D721Med (cell line): Measurements from ENCODE around the gene GPC6.
A peak's percentile ranks its signal among the peaks of the same experiment; 100 is the strongest.

Experiments used
- DNase-seq: peaks from one replicate; pipeline ENCODE4 v3.0.0; 2011; ENCODE audit warnings: low spot score; ENCODE audit not compliant: insufficient read length
- FAIRE-seq: peaks from 2 replicates; lab custom pipeline; 2011; peaks lifted over from hg19 to GRCh38; lab: Jason Lieb, UNC
- TF ChIP-seq, protein P1 (sequence below): IDR thresholded peaks from 2 replicates; pipeline ENCODE4 v1.5.1; 2012; ENCODE audit warnings: mild to moderate bottlenecking, control low read depth; ENCODE audit not compliant: insufficient read depth; ENCODE audit errors: missing control alignments

The GPC6 gene

DNA sequence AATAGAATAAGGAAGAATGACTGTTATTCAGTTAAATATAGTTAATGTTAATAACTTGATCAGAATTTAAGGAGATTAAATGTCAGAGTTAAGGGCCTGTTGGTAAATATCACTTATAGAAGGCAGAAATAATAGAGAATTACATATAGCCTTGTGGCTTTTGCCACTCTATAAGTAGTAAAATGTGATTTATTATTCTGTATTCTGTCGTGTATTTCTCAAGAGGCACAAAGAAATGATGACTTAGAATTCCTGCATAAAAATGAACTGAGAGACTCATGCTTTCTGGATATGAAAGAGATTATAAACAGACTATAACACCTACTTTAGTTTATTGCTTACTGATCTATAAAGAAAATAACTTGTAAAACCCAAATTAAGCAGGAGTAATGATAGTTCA lies 40.1 kb downstream of the GPC6 start:
- peak; percentile 48 for FAIRE-seq
- DNase-seq = no peak

DNA sequence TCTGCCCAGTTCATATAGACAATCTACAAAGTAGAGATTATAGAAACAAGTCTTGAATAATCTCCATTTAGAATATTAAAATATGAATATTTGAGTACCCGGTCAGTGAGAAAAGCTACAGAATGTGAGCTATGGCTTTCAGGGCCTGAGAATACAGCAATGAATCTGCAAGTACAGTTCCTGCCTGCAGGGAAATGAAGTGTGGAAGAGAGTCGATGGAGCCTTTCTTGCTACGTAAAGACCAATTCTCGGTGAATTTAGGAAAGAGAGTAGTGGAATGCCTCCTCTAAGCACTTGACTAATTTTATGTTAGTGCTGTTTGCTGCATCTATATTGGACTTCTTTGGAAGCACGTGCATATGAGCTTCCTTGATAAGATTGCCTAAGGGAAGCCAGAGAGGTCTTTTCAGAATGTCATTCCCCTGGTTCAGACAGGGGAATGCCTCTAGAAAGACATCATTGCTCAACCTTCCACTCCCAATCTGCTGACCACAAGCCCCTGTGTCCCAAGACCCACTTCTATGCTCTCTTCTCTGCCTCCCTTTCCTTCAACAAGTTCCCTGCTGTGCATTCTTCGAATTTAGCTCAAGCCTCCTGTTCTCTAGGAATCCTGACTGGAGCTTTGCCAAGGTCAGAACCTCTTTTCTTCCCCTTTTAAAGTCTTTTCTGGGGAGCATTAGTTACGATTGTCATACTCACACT lies 41.9 kb downstream of the GPC6 start:
- DNase-seq (no peak), FAIRE-seq (no peak)
- TF ChIP-seq, protein P1, sequence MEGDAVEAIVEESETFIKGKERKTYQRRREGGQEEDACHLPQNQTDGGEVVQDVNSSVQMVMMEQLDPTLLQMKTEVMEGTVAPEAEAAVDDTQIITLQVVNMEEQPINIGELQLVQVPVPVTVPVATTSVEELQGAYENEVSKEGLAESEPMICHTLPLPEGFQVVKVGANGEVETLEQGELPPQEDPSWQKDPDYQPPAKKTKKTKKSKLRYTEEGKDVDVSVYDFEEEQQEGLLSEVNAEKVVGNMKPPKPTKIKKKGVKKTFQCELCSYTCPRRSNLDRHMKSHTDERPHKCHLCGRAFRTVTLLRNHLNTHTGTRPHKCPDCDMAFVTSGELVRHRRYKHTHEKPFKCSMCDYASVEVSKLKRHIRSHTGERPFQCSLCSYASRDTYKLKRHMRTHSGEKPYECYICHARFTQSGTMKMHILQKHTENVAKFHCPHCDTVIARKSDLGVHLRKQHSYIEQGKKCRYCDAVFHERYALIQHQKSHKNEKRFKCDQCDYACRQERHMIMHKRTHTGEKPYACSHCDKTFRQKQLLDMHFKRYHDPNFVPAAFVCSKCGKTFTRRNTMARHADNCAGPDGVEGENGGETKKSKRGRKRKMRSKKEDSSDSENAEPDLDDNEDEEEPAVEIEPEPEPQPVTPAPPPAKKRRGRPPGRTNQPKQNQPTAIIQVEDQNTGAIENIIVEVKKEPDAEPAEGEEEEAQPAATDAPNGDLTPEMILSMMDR = no peak

More for the DNA sequence above, 40.1 kb downstream of the GPC6 start:
- TF ChIP-seq, protein P1 = no peak

DNA sequence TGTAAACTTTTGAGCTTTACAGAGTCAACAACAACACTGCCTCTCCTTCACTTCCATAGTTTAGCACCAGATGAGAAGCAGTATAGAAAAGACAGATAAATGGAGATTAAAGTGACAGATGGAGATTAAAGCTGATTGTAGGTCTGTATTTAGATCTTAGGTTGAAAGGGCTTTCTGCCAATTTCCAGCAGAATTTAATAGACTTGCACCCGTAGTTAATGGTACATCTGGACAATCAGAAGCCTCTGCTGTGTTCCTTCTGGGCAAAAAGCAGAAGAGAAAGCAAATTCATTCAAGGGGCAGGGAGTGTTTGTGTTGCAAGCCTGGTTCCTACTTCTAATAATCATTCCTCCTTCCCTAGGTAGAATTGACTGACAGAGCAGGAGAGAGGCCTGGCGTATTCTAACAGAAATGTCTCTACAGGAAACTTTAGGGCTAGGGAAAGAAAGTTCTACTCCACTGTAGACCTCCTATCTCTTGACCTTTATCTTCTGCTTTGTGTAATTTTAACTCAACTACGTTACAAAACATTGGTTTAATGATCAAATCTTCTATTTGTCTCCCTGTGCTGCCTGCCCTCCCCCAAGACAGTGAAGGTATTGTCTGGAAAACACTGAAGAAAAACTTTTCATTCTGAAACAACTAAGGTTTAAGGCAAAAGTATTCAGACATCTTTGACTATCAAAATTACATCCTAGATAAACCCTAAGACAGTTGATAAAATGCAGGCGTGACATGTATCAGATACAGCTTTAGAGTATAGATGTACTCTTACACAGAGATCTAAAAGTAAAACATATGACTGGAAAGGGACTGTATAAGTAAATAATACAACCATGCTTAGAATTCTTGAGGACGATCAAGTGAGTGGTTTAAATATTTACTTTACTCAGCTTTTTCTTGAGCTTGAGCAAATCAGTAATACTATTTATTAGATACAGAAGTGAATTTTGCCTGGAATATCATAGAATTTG lies 44.4 kb downstream of the GPC6 start:
- no peak for DNase-seq
- TF ChIP-seq, protein P1 = no peak
- FAIRE-seq = peak; percentile 95

DNA sequence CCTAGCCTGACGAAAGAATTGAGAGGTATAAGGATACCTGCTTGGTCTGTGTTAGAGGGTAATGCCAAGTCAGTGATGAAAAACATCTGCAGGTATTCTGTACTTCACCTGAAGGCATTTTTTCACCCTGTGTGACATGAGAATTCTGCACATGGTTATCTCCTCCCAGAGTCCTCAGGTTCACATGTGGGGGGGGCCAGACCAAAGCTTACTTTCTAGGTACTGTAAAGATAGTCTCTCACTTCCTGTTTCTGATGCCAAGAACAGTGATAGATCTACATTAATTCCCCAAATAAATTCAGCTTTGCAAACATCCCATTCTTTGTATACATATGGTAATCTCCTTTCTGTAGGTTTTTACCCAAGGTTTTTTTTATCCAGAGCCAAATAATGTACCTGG lies 53.4 kb downstream of the GPC6 start:
- no peak for DNase-seq
- FAIRE-seq = no peak
- TF ChIP-seq, protein P1 = no peak

DNA sequence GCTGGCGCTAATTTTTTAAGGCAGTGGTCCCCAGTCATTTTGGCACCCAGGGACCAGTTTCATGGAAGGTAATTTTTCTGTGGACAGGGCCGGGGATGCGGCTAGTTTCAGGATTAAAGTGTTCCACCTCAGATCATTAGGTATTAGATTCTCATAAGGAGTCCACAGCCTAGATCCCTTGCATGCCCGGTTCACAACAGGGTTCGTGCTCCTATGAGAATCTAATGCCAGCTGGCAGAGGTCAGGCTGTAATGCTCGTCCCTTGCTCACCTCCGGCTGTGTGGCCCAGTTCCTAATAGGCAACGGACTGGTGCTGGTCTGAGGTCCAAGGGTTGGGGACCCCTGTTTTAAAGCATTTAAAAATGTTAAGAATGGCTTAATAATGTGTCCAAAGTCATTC lies 54.1 kb downstream of the GPC6 start:
- TF ChIP-seq, protein P1 = no peak
- DNase-seq (no peak), FAIRE-seq (no peak)

DNA sequence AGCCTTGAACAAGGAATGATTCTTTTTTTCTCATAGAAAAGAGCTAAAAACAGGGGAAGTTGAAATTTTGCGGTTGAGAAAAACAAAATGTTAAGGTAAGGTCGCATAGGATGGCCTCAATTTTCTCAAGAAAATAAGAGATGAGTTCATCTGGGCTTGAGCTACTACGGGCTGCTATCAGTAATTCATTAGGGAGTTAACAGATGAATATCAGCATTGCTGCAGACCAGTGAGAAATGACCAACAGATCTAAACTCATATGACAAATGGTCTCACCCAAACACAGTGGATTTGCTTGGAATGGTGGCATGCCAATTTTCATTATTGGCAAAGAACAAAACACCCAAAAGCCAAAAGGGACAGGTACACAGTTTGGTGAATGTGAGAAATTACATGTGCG lies 56.6 kb downstream of the GPC6 start:
- FAIRE-seq (no peak), DNase-seq (no peak)
- TF ChIP-seq, protein P1 = no peak
